Measurements from ENCODE around the gene PLEKHM3. TPM values are rescaled to one million over a fixed set of nuclear protein-coding genes. Genes with fewer than 3 reads are reported as not detected.

The PLEKHM3 gene
- total and polyA plus RNA-seq, 2 of the 4 experiments (the other 2 are of a cell fraction), result 2.4 to 11.3 TPM

DNA sequence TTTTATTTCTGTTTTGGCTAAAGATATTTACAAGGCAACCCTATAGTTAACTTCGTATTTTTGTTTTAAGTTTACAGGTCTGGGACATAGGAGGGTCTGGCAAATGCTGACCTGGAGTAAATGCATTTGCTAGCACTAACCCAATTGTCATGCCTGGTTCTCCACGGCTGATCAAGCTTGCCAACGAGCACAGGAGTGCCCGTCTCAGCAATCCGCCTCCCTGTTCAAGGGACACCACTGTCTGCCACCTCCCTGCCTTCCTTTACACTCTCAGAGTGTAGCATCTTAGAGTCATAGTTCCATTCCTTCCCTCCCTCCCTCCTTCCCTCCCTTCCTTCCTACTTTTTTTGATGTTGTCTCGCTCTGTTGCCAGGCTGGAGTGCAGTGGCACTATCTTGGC is 104.6 kb downstream of the PLEKHM3 start:
- no peak for TF ChIP-seq POLR2A (IDR thresholded peaks at IDR 0.05; ENCODE audit: low read depth, low read length)
- TF ChIP-seq RAD21 (IDR thresholded peaks at IDR 0.05; ENCODE audit: low read length), result no peak
- TF ChIP-seq MAZ (IDR thresholded peaks at IDR 0.05; ENCODE audit: borderline replicate concordance, low read depth, low read length), result no peak
- no peak overlapping the region for H3K18ac ChIP-seq (ENCODE audit: low read depth, low read length)
- no peaks in the 10 kb centered on the region; the same call in 1 of the 2 replicates for H3K9me1 ChIP-seq (ENCODE audit: insufficient read depth, low read length)
- H3K56ac ChIP-seq (ENCODE audit: extremely low read depth, insufficient read depth, low read length), result no peak overlapping the region
- H2AK9ac ChIP-seq (replicated peaks; ENCODE audit: low read depth, low read length, poor library complexity), result no peak overlapping the region
- no peak overlapping the region for H3K4ac ChIP-seq (ENCODE audit: low read depth, low read length)
- dilution Hi-C loops (cut with HindIII; ENCODE audit: low sequenced_read_pairs, unreplicated experiment) (no loop called here), intact Hi-C loops (cut with micrococcal nuclease) (no loop called here), in situ Hi-C loops (cut with MboI; ENCODE audit: low sequenced_read_pairs) (no loop called here)
- no peak overlapping the region for H3K14ac ChIP-seq (replicated peaks; ENCODE audit: low read depth, low read length)
- no peak for DNase-seq
- ATAC-seq (ENCODE audit: low read depth), result no peak
- H2BK20ac ChIP-seq (ENCODE audit: low read depth, low read length), result no peak overlapping the region
- no peaks in the 10 kb centered on the region for H4K20me1 ChIP-seq (ENCODE audit: insufficient read depth, low read length)
- H3K4me3 ChIP-seq (ENCODE audit: insufficient read depth, low read depth, low read length), result no peak overlapping the region
- H3K27ac ChIP-seq (ENCODE audit: insufficient read depth, low read length), result no peak overlapping the region
- no peaks in the 10 kb centered on the region for H3K9me3 ChIP-seq (ENCODE audit: control insufficient read depth, insufficient read depth, low read length)
- ChIA-PET CTCF (no interaction called here), POLR2A (ENCODE audit: unreplicated experiment) (no interaction called here)
- H3K27me3 ChIP-seq (ENCODE audit: control insufficient read depth, insufficient read depth, low read length), result no peaks in the 10 kb centered on the region
- H3K4me1 ChIP-seq (ENCODE audit: control insufficient read depth, insufficient read depth, low read length), result peaks cover 1% of the 10 kb centered on the region
- no peak overlapping the region for H3K4me2 ChIP-seq (ENCODE audit: low read depth, low read length)
- H4K8ac ChIP-seq (ENCODE audit: low read depth in 2 of 2, low read length in 2 of 2), result no peak overlapping the region
- no peak overlapping the region for H2AFZ ChIP-seq (replicated peaks; ENCODE audit: low read length, poor library complexity)
- H2BK120ac ChIP-seq (ENCODE audit: low read depth, low read length), result no peak overlapping the region
- no peak overlapping the region for H4K5ac ChIP-seq (ENCODE audit: low read depth, low read length)
- H3K79me1 ChIP-seq (ENCODE audit: low read depth in 1 of 2, low read length in 2 of 2), result no peaks in the 10 kb centered on the region
- no TSS peak for BruUV-seq (replicated peaks)
- H3K9ac ChIP-seq (ENCODE audit: low read depth, low read length), result no peak overlapping the region
- H2BK15ac ChIP-seq (ENCODE audit: low read depth, low read length), result no peak overlapping the region
- no peak overlapping the region for H2AK5ac ChIP-seq (ENCODE audit: low read depth, low read length)
- no peak overlapping the region for H4K91ac ChIP-seq (ENCODE audit: insufficient read depth, low read depth, low read length)
- no peak overlapping the region for H2BK5ac ChIP-seq (ENCODE audit: low read depth, low read length, poor library complexity, severe bottlenecking)
- no peak overlapping the region for H3K23ac ChIP-seq (ENCODE audit: low read depth, low read length)
- WGBS, 2 experiments (ENCODE audit: extremely low coverage in 2 of 2, insufficient read length in 1 of 2), result 82% methylated on average over 1 of the region's 6 CpGs; no CpG with 5 or more reads in 1 of the 2 experiments
- H3K36me3 ChIP-seq (ENCODE audit: control insufficient read depth, insufficient read depth, low read length), result peaks cover 3% of the 10 kb centered on the region

Data from IMR-90 (cell line).